ENCODE data around the gene GOLPH3. TPM values are rescaled to one million over a fixed set of nuclear protein-coding genes. Genes with fewer than 3 reads are reported as not detected.
A peak's percentile ranks its signal among the peaks of the same experiment; 100 is the strongest.

Gene GOLPH3
- total RNA-seq, 1 donor from 2014 or later, result 49.6 TPM

GRCh38 chr5:32170303-32171151 is 3.6 kb downstream of the GOLPH3 start:
- DNase-seq, result peak; percentile 94

GRCh38 chr5:32168460-32169033 is 5.6 kb downstream of the GOLPH3 start:
- DNase-seq, result no peak

- no peak for DNase-seq
Measured at GRCh38 chr5:32165597-32165996, 8.5 kb downstream of the GOLPH3 start.

DNA sequence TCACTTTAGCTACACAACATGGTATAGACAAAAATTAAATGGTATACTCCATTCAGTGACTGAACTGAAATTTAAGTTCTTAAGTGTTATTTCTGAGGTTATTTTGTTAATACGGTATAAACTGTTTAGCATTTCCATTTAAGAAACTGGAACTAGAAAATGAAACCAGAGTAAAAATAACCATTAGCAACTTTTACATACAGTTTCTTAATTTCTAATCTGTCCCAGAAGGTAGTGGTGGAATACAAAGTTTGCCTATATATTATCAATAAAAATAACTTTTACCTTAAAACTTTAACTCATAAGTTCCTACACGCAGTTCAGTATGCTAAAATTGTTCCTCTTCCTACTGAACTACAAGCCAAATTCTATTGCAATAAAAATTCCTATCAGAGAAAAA is 10.3 kb downstream of the GOLPH3 start:
- DNase-seq, result no peak

- no peak for DNase-seq
Measured at GRCh38 chr5:32163053-32163452, 11.1 kb downstream of the GOLPH3 start.

DNA sequence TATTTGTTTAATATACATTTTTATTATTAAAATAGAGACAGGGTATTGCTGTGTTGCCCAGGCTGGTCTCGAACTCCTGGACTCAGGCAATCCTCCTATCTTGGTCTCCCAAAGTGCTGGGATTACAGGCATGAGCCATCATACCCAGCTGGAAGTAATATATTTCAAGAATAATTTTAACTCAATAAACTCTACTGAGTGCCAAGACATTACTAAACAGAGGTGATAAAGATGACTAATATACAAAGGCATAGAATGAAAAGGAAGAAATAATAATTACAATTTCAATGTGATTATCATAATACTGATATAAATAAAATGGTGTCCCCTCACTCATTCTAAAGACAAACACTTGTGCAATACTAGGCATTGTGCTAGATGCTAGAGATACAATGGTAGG is 13.9 kb downstream of the GOLPH3 start:
- no peak for DNase-seq

DNA sequence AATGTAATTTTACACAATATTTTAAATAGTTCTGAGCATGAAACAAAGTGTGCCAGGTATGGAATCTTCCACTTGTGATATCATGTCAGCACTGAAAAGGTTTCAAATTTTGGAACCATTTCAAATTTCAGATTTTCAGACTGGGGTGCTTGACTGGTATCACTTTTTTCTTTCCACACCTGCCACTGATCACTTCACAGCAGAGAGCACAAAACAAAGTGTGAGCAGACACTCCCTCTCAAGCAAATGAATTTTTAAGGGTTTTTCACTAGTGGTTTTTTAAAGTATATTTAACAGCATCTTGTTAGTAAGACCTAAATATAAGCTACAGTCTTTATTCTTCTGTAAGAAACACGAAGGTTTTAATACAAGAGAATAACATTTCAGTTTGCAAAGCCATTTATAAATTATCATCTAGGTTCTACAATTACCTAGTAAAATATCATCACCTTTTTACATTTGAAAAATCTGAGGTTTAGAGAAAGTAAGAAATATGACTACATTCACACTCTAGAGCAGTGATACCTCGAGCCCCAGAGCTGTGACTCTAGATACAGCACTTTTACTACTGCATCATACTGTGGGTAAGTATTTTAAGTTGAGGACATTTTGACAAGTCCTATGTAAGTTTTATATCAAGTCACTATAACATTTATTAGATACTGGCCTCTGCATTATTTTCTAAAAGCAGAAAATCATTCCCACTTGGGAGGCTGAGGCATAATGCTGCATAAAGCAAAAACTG is 14.6 kb downstream of the GOLPH3 start:
- DNase-seq, result no peak

- no peak for DNase-seq
Measured at GRCh38 chr5:32158679-32158975, 15.5 kb downstream of the GOLPH3 start.

GRCh38 chr5:32157078-32157477 is 17.0 kb downstream of the GOLPH3 start:
- no peak for DNase-seq

DNA sequence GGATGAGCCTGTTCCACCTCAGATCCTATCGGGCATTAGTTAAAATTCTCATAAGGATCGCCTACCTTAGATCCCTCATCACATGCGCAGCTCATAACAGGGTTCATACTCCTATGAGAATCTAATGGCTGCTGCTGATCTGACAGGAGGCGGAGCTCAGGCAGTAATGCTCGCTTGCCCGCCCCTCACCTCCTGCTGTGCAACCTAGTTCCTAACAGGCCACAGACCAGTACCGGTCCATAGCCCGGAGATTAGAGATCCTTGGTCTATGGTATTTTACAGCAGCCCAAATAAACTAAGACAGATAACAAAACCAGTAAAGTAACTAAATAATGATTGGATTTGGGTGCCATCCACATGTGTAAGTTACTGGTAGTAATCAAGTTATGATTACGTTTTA is 17.5 kb downstream of the GOLPH3 start:
- DNase-seq, result no peak

DNA sequence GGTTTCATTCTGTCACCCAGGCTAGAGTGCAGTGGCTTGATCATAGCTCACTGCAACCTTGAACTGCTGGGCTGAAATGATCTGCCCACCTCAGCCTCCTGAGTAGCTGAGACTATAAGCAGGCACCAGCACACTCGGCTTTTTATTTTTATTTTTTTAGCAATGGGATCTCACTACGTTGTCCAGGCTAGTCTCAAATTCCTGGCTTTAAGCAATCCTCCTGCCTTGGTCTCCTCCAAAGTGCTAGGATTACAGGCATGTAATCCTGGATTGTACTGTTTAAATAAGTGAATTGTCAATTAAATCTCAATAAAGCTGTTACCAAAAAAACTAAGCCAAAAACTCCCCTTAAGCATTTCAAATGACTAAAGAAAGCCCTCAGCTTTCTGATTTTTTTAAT is 18.9 kb downstream of the GOLPH3 start:
- DNase-seq, result no peak

DNA sequence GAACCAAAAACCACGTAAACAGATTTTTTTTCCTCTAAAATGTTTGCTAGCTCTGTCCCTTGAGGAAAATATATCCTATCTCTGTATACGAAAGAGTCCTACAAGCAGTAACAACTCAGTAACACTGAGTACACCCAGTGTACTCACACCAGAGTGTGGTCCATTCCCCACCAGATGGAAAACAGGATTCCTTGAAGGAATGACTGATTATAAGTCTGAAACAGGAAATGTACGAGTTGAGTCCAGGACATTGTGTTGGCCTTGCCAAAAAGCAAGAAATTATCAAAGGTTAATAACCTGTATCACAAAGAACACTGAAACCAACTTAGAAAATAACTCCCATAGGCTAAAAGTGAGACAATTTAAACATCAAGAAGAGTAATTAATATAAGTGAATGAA is 20.4 kb downstream of the GOLPH3 start:
- DNase-seq, result no peak

DNA sequence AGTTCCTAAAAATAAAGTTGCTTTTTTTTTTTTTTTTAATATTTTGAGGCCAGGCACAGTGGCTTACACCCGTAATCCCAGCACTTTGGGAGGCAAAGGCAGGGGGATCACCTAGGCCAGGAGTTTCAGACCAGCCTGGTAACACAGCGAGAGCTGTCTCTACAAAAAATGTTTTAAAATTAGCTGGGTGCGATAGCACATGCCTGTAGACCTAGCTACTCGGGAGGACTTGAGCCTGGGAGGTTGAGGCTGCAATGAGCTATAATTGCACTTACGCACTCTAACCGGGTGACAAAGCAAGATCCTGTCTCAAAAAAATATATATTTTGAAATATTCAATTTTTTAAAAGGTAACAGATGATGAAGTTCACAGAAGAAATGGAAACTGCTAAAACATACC is 22.9 kb downstream of the GOLPH3 start:
- DNase-seq, result no peak

- peak; percentile 62 for DNase-seq
Measured at GRCh38 chr5:32150366-32150765, 23.8 kb downstream of the GOLPH3 start.

- DNase-seq, result no peak
Measured at GRCh38 chr5:32147959-32148358, 26.2 kb downstream of the GOLPH3 start.

GRCh38 chr5:32147236-32147635 is 26.9 kb downstream of the GOLPH3 start:
- no peak for DNase-seq

DNA sequence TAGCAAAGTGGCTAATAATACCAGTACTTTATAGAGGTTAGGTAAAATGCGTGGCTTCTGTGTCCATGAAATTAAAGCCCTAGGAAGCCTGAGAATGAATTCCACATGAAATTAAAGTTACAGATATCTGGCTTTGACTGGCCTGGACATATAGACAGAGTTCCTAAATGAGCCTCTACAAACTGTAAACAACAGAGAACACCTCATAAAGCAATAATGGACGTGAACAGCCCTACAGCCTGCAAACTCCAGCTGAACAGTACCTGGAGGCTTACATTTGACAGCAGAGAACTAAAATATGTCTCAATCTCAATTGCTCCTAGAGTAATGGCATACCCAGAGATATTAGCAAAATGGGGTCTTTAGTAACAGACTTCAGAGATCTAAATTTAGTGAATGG is 28.7 kb downstream of the GOLPH3 start:
- no peak for DNase-seq

- DNase-seq, result no peak
Measured at GRCh38 chr5:32144378-32145207, 29.5 kb downstream of the GOLPH3 start.

DNA sequence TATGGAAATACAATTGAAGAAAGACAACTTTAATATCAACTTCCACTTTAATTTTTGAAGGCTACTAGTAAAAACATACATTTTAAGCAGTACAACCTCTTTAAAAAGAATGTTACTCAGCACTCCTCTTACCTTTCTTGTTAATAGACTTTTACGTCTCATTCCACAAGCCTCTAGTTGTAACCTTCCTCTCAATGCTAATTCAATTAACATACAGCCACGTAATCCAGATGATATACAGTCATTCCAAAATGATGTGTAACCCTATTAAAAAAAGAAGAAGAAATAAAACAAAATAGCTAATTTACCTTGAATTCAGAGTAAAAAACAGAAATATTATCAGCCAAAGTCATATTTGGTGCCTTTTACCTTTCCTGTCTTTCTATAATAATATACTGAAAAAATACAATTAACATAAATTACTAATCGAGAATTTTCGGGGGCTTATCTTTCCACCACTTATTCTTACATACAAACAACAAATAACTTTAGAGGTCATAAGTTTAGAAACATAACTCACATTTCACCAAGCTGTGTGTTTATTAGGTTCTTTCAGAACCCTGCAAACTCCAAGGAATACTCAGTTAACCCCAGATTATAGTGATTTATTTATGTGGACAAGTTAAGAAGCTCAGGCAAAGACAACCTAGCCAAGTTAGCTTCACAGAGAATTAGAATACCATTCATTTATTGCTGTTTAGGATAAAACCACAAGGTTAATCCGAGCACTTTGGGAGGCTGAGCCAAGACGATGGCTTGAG is 30.3 kb downstream of the GOLPH3 start:
- DNase-seq, result no peak

- no peak for DNase-seq
Measured at GRCh38 chr5:32138839-32139493, 35.2 kb downstream of the GOLPH3 start.

DNA sequence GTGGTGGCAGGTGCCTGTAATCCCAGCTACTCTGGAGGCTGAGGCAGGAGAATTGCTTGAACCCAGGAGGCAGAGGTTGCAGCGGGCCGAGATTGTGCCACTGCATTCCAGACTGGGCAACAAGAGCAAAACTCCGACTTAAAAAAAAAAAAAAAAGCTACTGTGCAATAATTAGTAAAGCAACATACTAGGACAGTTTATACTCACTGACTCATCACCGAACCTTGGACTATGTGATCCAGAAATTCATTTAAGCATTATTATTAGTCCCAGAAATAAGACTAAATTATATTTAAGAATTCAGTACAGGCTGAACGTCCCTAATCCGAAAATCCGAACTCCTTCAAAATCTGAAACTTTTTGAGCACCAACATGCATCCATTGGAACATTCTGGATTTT is 37.8 kb downstream of the GOLPH3 start:
- DNase-seq, result no peak
